K562 (cell line): ENCODE measurements around the gene PRKD1. TPM values are rescaled to one million over a fixed set of nuclear protein-coding genes. Genes with fewer than 3 reads are reported as not detected.

Experiments used
- ATAC-seq: fragments of 200-7000 bp; cut with Tn5 transposase; 3 replicates; pipeline ENCODE4 v1.9.1; 2020; ENCODE audit warnings: moderate library complexity
- BruUV-seq: library from RNA; stranded (reverse); fragments of 400-500 nt; replicated peaks from 2 replicates; lab custom pipeline; 2021; lab: Mats Ljungman, UMichigan
- CTCF ChIA-PET: fragments of 300-600 bp; formaldehyde crosslinking; extraction: SDS; loops from one replicate; lab custom pipeline; 2021; ENCODE audit warnings: low intra/inter-chr PET ratio; lab: Yijun Ruan, JAX
- POLR2A ChIA-PET: fragments of 300-600, 350-650 bp; sonication (Branson Sonifier 250); formaldehyde crosslinking; extraction: SDS; loops from one replicate; lab custom pipeline; 2021; ENCODE audit warnings: antibody characterized with exemption, inconsistent platforms; lab: Yijun Ruan, JAX
- DNase-seq, 4 experiments: peaks; one replicate each; pipeline versions ENCODE4 v3.0.0 to v3.0.0-alpha.2; 2011 to 2018; ENCODE audit warnings: low spot score in 3 of 4, mixed read lengths in 3 of 4; ENCODE audit errors: extremely low read depth in 1 of 4
- FAIRE-seq: peaks from 2 replicates; lab custom pipeline; 2011; peaks lifted over from hg19 to GRCh38; lab: Jason Lieb, UNC
- H2AFZ ChIP-seq: 2 replicates; pipeline ENCODE4 v1.6.0; 2011; ENCODE audit warnings: low read depth, low read length, control low read depth, inconsistent platforms
- H3K27ac ChIP-seq: fragments of 200-600 bp; 3 replicates; pipeline ENCODE4 v1.8.0; 2011; ENCODE audit warnings: low read depth, mild to moderate bottlenecking, control low read depth, inconsistent platforms, low read length, moderate library complexity, mixed read lengths; ENCODE audit errors: extremely low read depth
- H3K27me3 ChIP-seq, 2 experiments: fragments of 300-600 bp in 1 of 2; 2 replicates in 1 of 2; 3 replicates in 1 of 2; pipeline versions ENCODE4 v1.6.0 to v1.8.0; 2011; ENCODE audit warnings: inconsistent platforms in 2 of 2, low read length in 2 of 2, mild to moderate bottlenecking in 1 of 2, mixed read lengths in 1 of 2, moderate library complexity in 1 of 2; ENCODE audit not compliant: control insufficient read depth in 2 of 2, insufficient read depth in 2 of 2
- H3K36me3 ChIP-seq: fragments of 300-600 bp; 3 replicates; pipeline ENCODE4 v1.8.0; 2011; ENCODE audit warnings: mild to moderate bottlenecking, low read length, inconsistent platforms; ENCODE audit not compliant: control insufficient read depth, insufficient read depth
- H3K4me1 ChIP-seq, 2 experiments: fragments of 200-600 bp in 1 of 2; replicated peaks in 1 of 2; 2 replicates in 1 of 2; 3 replicates in 1 of 2; pipeline versions ENCODE4 v1.5.1 to v1.8.0; 2011; ENCODE audit warnings: inconsistent platforms in 2 of 2, low read length in 2 of 2, mild to moderate bottlenecking in 1 of 2, mixed read lengths in 1 of 2, moderate library complexity in 1 of 2; ENCODE audit not compliant: control insufficient read depth in 2 of 2, insufficient read depth in 2 of 2
- H3K4me2 ChIP-seq: 2 replicates; pipeline ENCODE4 v1.6.1; 2011; ENCODE audit warnings: low read length, control low read depth, inconsistent platforms, mixed read lengths; ENCODE audit not compliant: insufficient read depth
- H3K4me3 ChIP-seq: fragments of 200-600 bp; sonication (generic), shearing (Covaris generic); 2 replicates; pipeline ENCODE4 v1.5.1; 2016; ENCODE audit warnings: control low read depth, inconsistent platforms
- H3K79me2 ChIP-seq: fragments of 200-600 bp; 3 replicates; pipeline ENCODE4 v1.8.0; 2011; ENCODE audit warnings: low read length, inconsistent platforms; ENCODE audit not compliant: control insufficient read depth, insufficient read depth
- H3K9ac ChIP-seq, 2 experiments: 2 replicates each; pipeline versions ENCODE4 v1.6.0 to v1.6.1; 2011; ENCODE audit warnings: low read depth in 2 of 2, low read length in 2 of 2, control low read depth in 1 of 2, inconsistent platforms in 1 of 2, mild to moderate bottlenecking in 1 of 2, mixed read lengths in 1 of 2; ENCODE audit not compliant: insufficient read depth in 1 of 2
- H3K9me1 ChIP-seq: one replicate; pipeline ENCODE4 v1.6.0; 2011; ENCODE audit warnings: inconsistent platforms, mild to moderate bottlenecking, low read length, moderate library complexity; ENCODE audit not compliant: control insufficient read depth, insufficient read depth
- H3K9me3 ChIP-seq: replicated peaks from 2 replicates; pipeline ENCODE4 v1.5.1; 2011; ENCODE audit warnings: low read depth, low read length, inconsistent platforms; ENCODE audit not compliant: control insufficient read depth, insufficient read depth
- H4K20me1 ChIP-seq: replicated peaks from 2 replicates; pipeline ENCODE4 v1.6.1; 2011; ENCODE audit warnings: low read length, inconsistent platforms, mixed read lengths; ENCODE audit not compliant: control insufficient read depth, insufficient read depth
- CBX5 ChIP-seq: IDR thresholded peaks from 2 replicates; pipeline ENCODE4 v1.6.1; 2014; ENCODE audit warnings: low read depth, borderline replicate concordance
- SRSF3 ChIP-seq: fragments of 200-400 bp; formaldehyde crosslinking; IDR thresholded peaks from 2 replicates; pipeline ENCODE4 v1.6.1; 2016; ENCODE audit warnings: mild to moderate bottlenecking, low read length, moderate library complexity; ENCODE audit not compliant: insufficient read depth
- ZNF445 ChIP-seq: fragments of 250-450 bp; sonication (Bioruptor Pico); IDR thresholded peaks from 2 replicates; pipeline ENCODE4 v1.4.0; 2020; ENCODE audit warnings: low read depth, mild to moderate bottlenecking, moderate library complexity
- ZNF764 ChIP-seq: fragments of 250-450 bp; sonication (Bioruptor Pico); IDR thresholded peaks from 2 replicates; pipeline ENCODE4 v1.4.0; 2020; ENCODE audit warnings: low read depth, mild to moderate bottlenecking, moderate library complexity
- WGBS: fragments of 100-300 bp; shearing (Covaris generic); methylation state at CpG from one replicate; pipeline ENCODE4 v1.1.6; 2016; ENCODE audit warnings: low coverage, mixed read lengths; ENCODE audit not compliant: insufficient coverage; ENCODE audit errors: missing lambda C conversion rate; 5-methylcytosine and 5-hydroxymethylcytosine counted together
- in situ Hi-C: fragments of 300-500 bp; cut with MboI; formaldehyde crosslinking; loops from 4 replicates; pipeline ENCODE4 v1.15.0; 2018; ENCODE audit warnings: inconsistent platforms, mixed read lengths
- intact Hi-C: fragments of 100-400 bp; cut with micrococcal nuclease; formaldehyde crosslinking; loops from 2 replicates; pipeline ENCODE4 v1.14.2; 2022
- polyA plus RNA-seq, 8 experiments: library from polyadenylated mRNA; depleted of rRNA in 4 of 8; stranded (reverse) in 5 of 8; unstranded in 3 of 8; fragments of >200 nt; fragmentation: Nextera tagmentation in 2 of 8; fragmentation: Illumina TruSeq in 1 of 8; extraction: Ambion mirVana in 2 of 8; extraction: Trizol in 1 of 8; gene quantifications; 2 replicates each; pipeline versions ENCODE4 v1.2.1 to v1.2.3, GENCODE V29; 2011 to 2014; ENCODE audit warnings: inconsistent platforms in 1 of 8, missing spikeins in 1 of 8
- total RNA-seq, 7 experiments: library from RNA; depleted of rRNA in 6 of 7; stranded (reverse); fragments of >200 nt in 6 of 7; fragmentation: Illumina TruSeq in 2 of 7; extraction: Trizol in 2 of 7; gene quantifications; 2 replicates each; pipeline versions ENCODE4 v1.2.1 to v1.2.3, GENCODE V29; 2011 to 2021; ENCODE audit warnings: low replicate concordance in 1 of 7
- TF ChIP-seq, protein P1 (sequence below): sonication (generic); formaldehyde crosslinking; IDR thresholded peaks from 2 replicates; pipeline ENCODE4 v1.8.0; 2022; ENCODE audit warnings: missing genetic modification reagents, mild to moderate bottlenecking, borderline replicate concordance

The PRKD1 gene
- total and polyA plus RNA-seq, 9 of the 15 experiments (the other 6 are each of a cell fraction or from before 2014, with no cell fraction given): 0.04 to 0.25 (median 0.13) TPM; not detected in 1

DNA sequence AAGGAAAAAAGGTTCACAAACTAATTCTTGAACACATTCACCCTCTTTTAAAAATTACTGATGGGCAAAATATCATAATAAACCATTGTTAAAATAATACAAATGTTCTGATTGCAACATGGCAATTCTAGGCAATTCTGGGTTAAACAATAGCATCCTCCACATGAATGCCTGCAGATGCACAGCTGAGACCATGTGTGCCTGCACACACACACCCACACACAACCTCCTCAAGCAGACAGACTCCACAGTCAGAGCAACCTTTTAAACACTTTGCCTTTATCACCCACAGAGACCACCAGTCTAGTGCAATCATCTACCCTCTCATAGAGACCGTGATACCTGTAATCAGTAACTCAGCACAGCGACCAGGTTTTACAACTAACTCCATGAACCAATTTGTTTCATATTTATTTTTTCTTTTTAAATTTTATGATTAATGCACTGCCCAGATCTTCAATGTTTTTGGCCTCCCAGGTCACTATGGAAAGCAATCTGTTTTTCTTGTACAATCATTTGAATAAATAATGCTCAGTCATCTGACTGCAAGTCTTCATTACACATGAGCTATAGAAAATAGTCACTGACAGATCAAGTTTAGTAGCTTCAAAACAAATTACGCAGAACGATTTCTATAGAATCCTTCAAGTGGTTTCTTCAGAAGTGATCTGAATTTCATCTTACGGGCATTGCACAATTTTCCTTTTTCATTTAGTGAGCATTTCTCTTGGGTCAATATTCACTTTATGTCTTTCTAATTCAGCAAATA, 105.8 kb downstream of the PRKD1 start (continued):
- TF ChIP-seq, protein P1, sequence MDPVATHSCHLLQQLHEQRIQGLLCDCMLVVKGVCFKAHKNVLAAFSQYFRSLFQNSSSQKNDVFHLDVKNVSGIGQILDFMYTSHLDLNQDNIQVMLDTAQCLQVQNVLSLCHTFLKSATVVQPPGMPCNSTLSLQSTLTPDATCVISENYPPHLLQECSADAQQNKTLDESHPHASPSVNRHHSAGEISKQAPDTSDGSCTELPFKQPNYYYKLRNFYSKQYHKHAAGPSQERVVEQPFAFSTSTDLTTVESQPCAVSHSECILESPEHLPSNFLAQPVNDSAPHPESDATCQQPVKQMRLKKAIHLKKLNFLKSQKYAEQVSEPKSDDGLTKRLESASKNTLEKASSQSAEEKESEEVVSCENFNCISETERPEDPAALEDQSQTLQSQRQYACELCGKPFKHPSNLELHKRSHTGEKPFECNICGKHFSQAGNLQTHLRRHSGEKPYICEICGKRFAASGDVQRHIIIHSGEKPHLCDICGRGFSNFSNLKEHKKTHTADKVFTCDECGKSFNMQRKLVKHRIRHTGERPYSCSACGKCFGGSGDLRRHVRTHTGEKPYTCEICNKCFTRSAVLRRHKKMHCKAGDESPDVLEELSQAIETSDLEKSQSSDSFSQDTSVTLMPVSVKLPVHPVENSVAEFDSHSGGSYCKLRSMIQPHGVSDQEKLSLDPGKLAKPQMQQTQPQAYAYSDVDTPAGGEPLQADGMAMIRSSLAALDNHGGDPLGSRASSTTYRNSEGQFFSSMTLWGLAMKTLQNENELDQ: no peak
- TF ChIP-seq ZNF764 (CRISPR knock-in tag): no peak
- no peak for TF ChIP-seq ZNF445 (CRISPR knock-in tag)

DNA sequence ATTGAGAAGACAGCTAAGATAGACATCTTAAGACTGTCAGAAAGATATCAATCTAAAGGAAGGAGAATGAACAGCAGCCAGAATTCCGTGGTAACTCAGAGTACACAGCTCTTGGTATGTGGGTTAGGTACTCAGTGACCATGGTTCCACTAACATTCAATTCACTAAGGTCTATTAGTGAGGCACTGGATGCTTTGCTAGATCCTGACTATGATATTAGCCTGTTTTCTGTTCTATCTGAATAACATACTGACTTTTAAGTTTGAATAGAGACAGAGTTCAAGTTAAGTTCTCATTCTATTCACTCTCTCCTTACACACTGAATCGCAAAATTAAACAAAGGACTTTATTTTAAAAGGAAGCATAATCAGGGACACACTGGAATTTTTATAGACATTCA, 106.4 kb downstream of the PRKD1 start:
- no peak overlapping the region for H3K27ac ChIP-seq
- no peaks in the 10 kb centered on the region for H3K9me1 ChIP-seq
- 0% methylated on average over 2 of the region's 2 CpGs for WGBS
- FAIRE-seq: no peak
- intact Hi-C loops: no loop called here
- no peaks in the 10 kb centered on the region for H3K9me3 ChIP-seq
- TF ChIP-seq CBX5: no peak
- TF ChIP-seq SRSF3: no peak
- H3K27me3 ChIP-seq: no peaks in the 10 kb centered on the region
- H3K36me3 ChIP-seq: no peaks in the 10 kb centered on the region
- DNase-seq: no peak
- H4K20me1 ChIP-seq: no peaks in the 10 kb centered on the region
- H3K79me2 ChIP-seq: no peaks in the 10 kb centered on the region
- H3K4me2 ChIP-seq: no peak overlapping the region
- no peak for ATAC-seq
- CTCF ChIA-PET: no interaction called here
- no peaks in the 10 kb centered on the region for H3K4me1 ChIP-seq
- no peak overlapping the region for H3K9ac ChIP-seq
- in situ Hi-C loops: no loop called here
- no peak overlapping the region for H2AFZ ChIP-seq
- no peak overlapping the region for H3K4me3 ChIP-seq
- BruUV-seq: no TSS peak
- POLR2A ChIA-PET: no interaction called here
